Fibroblast of lung (primary cell): ENCODE data around the gene MCM3AP.

Source experiments
- CTCF ChIP-seq, 2 donors: IDR thresholded peaks in 1 of 2; conservative IDR thresholded peaks in 1 of 2; 1 replicate in 1 of 2; 2 replicates in 1 of 2; pipeline ENCODE4 v1.5.1; 2011 to 2012; ENCODE audit warnings: low read length in 2 of 2, control low read depth in 1 of 2, inconsistent platforms in 1 of 2, low read depth in 1 of 2, mild to moderate bottlenecking in 1 of 2
- EZH2 ChIP-seq: IDR thresholded peaks from 2 replicates; pipeline ENCODE4 v1.5.1; 2012; ENCODE audit warnings: low read length, control low read depth, mild to moderate bottlenecking; ENCODE audit errors: missing control alignments

DNA sequence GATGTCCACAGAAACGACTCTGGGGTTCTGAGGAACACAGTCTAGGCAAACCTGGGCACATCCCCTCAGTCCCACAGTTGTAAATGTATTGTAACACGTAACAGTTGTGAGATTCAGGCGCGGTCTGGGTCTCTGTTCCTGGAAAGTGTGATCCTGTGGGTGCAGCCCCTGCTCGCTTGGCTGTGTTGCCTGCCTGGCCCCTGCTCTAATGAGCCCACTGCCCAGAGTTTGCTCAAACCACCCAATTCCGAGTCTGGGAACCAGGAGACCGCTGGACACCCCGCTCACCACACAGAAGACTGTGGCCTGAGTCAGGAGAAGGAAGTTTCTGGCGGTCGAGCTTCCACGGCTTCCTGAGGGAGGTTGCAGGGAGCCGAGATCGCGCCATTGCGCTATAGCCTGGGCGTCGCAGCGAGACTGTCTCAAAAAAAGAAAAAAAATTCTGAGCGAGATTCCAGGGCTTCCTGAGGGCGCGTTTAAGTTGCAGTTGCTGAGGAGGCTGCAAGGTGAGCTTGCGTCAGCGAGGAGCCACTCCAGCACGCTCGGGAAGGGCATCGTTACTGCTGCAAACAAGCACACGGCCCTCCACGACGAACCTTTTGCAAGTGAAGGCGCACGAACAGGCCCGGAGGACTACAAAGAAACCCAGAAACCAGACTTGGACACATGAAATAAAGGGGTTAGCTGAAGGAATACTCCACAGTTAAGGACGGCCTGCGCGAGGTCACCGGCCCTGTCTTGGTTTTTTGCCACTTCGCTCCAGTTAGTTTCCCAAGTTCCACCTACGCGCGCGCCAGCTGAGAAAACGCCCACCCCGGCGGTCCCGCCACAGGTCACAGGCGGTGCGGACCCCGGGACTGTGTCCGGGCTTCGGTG lies 37.2 kb upstream of the MCM3AP start:
- no peak for TF ChIP-seq CTCF (conservative IDR thresholded peaks at IDR 0.05 in 1 of 2, IDR thresholded peaks at IDR 0.05 in 1 of 2; ENCODE audit: low read depth in 1 of 2, low read length in 2 of 2)
- no peak for TF ChIP-seq EZH2
